Bronchial epithelial cell (primary cell): Measurements from ENCODE around the gene PSMF1. TPM values are rescaled to one million over a fixed set of nuclear protein-coding genes. Genes with fewer than 3 reads are reported as not detected.
A peak's percentile ranks its signal among the peaks of the same experiment; 100 is the strongest.

ENCODE experiments used
- DNase-seq: peaks from one replicate; pipeline ENCODE4 v3.0.0-alpha.2; 2010; ENCODE audit warnings: low read depth
- FAIRE-seq: peaks from 2 replicates; lab custom pipeline; 2011; peaks lifted over from hg19 to GRCh38; lab: Jason Lieb, UNC
- H3K27me3 ChIP-seq: 2 replicates; pipeline ENCODE4 v1.5.1; 2011; ENCODE audit warnings: low read length; ENCODE audit not compliant: control insufficient read depth, insufficient read depth
- H3K36me3 ChIP-seq: 2 replicates; pipeline ENCODE4 v1.5.1; 2011; ENCODE audit warnings: low read length; ENCODE audit not compliant: control insufficient read depth, insufficient read depth
- H3K4me3 ChIP-seq: 2 replicates; pipeline ENCODE4 v1.5.1; 2011; ENCODE audit warnings: mild to moderate bottlenecking, low read depth, low read length, control low read depth
- total RNA-seq: library from RNA; depleted of rRNA; stranded (reverse); fragments of >200 nt; gene quantifications from 2 replicates; pipeline ENCODE4 v1.2.1, GENCODE V29; 2014
- TF ChIP-seq, protein P1 (sequence below): IDR thresholded peaks from 2 replicates; pipeline ENCODE4 v1.5.1; 2011; ENCODE audit warnings: mild to moderate bottlenecking, moderate library complexity, low read length, control low read depth, inconsistent platforms; ENCODE audit not compliant: insufficient read depth, severe bottlenecking

The PSMF1 gene
- total RNA-seq, 1 donor from 2014 or later, result 20.3 TPM

GRCh38 chr20:1207293-1207878, 89.0 kb downstream of the PSMF1 start:
- no peaks in the 10 kb centered on the region for H3K36me3 ChIP-seq
- H3K27me3 ChIP-seq, result peaks cover 3% of the 10 kb centered on the region
- DNase-seq (no peak), FAIRE-seq (no peak)
- TF ChIP-seq, protein P1, sequence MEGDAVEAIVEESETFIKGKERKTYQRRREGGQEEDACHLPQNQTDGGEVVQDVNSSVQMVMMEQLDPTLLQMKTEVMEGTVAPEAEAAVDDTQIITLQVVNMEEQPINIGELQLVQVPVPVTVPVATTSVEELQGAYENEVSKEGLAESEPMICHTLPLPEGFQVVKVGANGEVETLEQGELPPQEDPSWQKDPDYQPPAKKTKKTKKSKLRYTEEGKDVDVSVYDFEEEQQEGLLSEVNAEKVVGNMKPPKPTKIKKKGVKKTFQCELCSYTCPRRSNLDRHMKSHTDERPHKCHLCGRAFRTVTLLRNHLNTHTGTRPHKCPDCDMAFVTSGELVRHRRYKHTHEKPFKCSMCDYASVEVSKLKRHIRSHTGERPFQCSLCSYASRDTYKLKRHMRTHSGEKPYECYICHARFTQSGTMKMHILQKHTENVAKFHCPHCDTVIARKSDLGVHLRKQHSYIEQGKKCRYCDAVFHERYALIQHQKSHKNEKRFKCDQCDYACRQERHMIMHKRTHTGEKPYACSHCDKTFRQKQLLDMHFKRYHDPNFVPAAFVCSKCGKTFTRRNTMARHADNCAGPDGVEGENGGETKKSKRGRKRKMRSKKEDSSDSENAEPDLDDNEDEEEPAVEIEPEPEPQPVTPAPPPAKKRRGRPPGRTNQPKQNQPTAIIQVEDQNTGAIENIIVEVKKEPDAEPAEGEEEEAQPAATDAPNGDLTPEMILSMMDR, result no peak
- H3K4me3 ChIP-seq, result no peak overlapping the region

GRCh38 chr20:1209447-1210387, 91.3 kb downstream of the PSMF1 start:
- no peaks in the 10 kb centered on the region for H3K36me3 ChIP-seq
- peaks cover 3% of the 10 kb centered on the region for H3K27me3 ChIP-seq
- TF ChIP-seq, protein P1, result no peak
- H3K4me3 ChIP-seq, result no peak overlapping the region
- DNase-seq (peak; percentile 31), FAIRE-seq (no peak)

GRCh38 chr20:1210501-1210900, 92.1 kb downstream of the PSMF1 start:
- H3K4me3 ChIP-seq, result no peak overlapping the region
- peaks cover 3% of the 10 kb centered on the region for H3K27me3 ChIP-seq

GRCh38 chr20:1212023-1212422, 93.6 kb downstream of the PSMF1 start:
- Histone ChIP-seq H3K27me3 (peaks cover 3% of the 10 kb centered on the region), H3K4me3 (no peak overlapping the region), H3K36me3 (no peaks in the 10 kb centered on the region)
- DNase-seq (no peak), FAIRE-seq (no peak)
- TF ChIP-seq, protein P1, result no peak

More at GRCh38 chr20:1210501-1210900, 92.1 kb downstream of the PSMF1 start:
- DNase-seq (peak; percentile 46), FAIRE-seq (no peak)
- TF ChIP-seq, protein P1, result no peak
- H3K36me3 ChIP-seq, result no peaks in the 10 kb centered on the region

GRCh38 chr20:1212607-1213396, 94.4 kb downstream of the PSMF1 start:
- H3K27me3 ChIP-seq, result peaks cover 1% of the 10 kb centered on the region

More at GRCh38 chr20:1212607-1213396, 94.4 kb downstream of the PSMF1 start:
- Histone ChIP-seq H3K4me3 (no peak overlapping the region), H3K36me3 (no peaks in the 10 kb centered on the region)
- TF ChIP-seq, protein P1, result peak; percentile 91
- peak; percentile 51 for DNase-seq
- FAIRE-seq, result no peak
